GM19372 (cell line): ENCODE results near the gene CCNJ.
"Not testable (repeated sequence)": the region's sequence is repeated elsewhere in the genome, so short reads cannot be mapped to it uniquely, and the experiment has no call there.

Source experiments
- ATAC-seq: cut with Tn5 transposase; IDR thresholded peaks from one replicate; pipeline ENCODE4 v1.9.1; 2021; ENCODE audit warnings: mild to moderate bottlenecking, low read depth, moderate library complexity; ENCODE audit not compliant: unreplicated experiment

The CCNJ gene, protein sequence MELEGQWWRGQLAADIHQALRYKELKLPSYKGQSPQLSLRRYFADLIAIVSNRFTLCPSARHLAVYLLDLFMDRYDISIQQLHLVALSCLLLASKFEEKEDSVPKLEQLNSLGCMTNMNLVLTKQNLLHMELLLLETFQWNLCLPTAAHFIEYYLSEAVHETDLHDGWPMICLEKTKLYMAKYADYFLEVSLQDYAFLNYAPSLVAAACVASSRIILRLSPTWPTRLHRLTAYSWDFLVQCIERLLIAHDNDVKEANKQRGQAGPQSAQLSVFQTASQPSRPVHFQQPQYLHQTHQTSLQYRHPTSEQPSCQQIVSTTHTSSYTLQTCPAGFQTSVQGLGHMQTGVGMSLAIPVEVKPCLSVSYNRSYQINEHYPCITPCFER

DNA sequence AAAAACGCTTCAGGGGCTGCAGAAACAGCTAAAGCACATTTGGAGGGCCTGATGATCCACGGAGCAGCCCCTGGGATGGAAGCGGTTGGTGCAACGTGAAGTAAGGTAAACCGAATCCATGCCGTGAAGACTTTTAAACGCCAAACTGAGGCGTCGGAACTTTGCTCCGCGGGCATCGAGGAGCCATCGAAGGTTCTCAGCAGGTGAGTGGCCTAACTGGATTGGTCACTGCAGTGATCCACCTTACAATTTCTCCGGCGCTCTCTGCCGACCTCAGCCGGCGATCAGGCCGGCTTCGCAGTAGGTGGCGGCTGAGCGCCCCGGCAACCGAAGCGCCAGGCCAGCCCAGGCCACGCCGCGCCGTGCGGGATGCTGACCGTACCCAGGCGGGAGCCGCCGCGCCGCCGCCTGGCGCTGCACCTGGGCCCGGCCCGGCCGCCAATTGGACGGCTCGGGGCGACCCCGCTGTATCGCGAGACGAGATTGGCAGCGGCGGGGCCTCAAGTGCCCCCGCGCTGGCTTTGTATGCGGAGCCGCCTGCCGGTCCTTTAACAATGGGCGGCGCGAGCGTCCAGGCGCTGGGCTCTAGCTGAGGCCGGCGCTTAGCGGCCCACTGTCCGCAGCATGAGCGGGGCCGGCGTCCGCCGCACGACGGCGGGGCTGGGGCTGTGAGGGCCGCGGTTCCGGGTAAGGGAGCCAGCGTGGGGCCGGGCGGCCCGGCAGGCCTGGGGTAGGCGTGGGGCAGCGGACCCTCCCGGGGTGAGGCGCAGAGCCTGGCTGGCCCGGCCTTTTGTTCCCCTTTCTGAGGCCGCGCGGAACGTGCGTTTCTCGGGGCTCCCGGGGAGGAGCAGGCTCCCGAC is at the start of gene CCNJ:
Gene CCNJ, plus strand, starts transcription at position 551 of the 860 bp plus-strand sequence. CDS start 811 bp downstream, outside the sequence.
- peak; percentile 85 for ATAC-seq

DNA sequence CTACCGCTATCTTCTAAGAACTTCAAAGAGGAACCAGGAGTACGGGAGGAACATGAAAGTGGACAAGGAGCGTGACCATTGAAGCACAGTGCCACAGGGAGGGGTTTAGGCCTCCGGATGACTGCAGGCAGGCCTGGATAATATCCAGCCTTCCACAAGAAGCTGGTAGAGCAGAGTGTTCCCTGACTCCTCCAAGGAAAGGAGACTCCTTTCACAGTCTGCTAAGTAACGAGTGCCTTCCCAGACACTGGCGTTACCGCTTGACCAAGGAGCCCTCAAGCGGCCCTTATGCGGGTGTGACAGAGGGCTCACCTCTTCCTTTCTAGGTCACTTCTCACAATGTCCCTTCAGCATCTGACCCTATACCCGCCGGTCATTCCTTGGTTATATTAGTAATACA is 49.0 kb upstream of the CCNJ start:
- not testable (repeated sequence) for ATAC-seq

DNA sequence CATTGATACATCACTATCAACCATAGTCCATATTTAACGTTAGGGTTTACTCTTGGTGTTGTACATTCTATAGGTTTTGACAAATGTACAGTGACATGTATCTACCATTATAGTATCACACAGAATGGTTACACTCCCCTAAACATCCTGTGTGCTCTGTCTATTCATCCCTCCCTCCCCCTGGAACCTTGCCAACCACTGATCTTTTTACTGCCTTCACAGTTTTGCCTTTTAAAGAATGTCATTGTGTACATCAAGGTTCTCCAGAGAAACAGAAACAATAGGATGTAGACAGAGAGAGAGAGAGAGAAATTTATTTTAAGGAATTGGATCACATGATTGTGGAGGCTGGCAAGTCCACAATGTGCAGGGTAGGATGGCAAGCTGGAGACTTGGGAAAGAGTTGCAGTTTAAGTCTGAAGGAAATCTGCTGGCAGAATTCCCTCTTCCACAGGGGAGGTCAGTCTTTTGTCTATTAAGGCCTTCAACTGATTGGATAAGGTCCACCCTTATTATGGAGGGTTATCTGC is 45.1 kb upstream of the CCNJ start:
- no peak for ATAC-seq

DNA sequence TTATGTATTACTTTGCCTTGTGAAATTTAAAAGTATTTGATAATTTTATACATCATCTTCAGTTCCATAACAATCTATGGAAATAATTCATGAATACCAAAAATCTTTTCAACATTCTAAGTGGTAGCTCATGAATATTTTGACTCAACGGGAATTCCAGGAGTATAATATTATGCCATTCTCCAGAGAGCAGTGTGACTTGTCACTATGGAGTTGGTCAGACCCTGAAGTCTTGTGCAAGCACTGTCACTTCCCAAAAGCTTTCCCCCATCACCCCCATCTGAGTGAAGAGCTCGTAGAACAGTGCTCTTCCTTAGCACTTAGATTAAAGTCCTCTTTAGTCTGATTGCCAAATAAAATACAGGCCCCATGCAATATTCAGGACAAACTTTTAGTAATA is 29.4 kb upstream of the CCNJ start:
- no peak for ATAC-seq

DNA sequence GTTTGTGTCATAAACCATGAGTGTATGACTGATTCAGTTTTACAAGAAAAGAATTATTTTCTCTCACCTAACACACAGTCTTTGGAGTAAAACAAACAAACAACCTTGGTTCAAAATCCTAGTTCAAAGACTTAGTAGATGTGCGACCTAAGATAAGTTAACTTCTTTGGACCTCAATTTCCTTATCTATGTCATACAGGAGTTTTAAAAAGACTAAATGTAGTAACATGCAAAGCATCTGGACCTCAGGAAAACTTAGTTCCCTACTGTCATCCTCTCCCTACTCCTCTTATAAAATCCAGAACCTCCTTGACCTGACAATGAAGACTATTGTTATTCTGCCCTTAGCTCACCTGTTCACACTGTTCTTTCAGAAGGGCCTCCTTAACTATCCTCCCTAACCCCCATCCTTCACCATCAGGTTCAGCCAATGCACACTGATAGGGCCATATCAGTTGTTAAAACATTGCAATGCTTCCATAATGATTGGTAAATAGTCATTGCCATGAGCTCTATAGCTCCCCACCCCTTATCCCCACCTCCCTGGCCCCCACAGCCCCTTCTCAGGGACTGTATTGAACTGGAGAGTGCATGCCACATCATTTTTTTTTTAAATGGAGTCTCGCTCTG is 28.8 kb upstream of the CCNJ start:
- no peak for ATAC-seq

DNA sequence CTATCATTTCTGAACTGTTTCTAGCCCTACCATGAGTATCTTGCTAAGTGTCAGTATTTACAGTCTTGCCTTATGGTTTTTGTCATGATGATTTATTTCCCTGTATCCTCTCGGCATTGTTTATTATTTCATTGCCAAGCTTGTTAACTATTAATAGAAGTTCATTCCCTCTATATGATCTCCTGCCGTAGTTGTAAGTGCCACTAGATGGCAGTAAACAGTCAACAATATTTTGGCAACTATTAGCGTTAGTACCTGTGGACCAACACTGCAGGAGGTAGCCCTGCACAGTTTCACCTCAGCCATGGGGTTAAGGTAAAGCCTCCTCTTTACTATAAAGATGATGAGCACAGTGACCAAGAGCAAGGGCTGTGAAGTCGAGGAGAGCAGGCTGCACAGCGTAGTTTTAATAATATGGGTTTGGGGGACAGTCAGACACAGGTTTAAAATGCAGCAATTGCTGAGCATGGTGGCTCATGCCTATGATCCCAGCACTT is 26.1 kb upstream of the CCNJ start:
- ATAC-seq: peak; percentile 65

DNA sequence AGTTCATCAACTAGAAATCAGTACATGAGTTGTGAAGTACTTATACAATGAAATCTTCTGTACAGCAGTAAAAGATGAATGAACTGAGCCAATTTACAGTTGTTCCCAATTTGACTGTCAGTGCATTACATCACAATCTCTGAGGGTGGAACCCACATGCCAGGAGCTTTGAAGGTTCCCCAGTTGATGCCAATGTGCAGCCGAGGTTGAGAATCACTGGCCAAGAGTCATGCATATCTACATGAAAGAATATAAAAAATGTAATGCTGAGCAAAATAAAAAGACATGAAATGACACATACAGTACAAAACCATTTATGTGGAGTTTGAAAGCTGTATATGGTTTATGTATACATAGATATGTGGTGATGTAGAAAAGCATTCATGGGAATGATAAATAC is 22.1 kb upstream of the CCNJ start:
- ATAC-seq: no peak

DNA sequence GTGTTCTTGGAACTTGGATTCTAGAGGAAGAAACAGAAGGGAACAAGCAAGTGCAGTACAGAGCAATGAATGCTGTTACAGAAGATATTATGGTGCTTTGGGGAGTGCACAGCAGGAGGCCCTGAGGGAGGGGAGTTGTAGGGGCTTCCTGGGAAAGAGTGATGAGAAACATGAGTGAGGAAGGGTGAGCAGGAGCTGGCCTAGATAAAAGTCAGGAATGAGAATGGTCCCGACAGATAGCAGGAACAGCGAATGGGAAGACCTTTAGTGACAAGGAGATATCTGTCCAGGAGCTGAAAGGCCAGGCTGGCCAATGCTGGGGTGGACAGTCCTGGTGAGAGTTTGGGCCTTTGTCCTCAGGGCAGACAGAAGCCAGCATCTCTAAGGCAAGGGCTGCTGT is 20.6 kb upstream of the CCNJ start:
- no peak for ATAC-seq

DNA sequence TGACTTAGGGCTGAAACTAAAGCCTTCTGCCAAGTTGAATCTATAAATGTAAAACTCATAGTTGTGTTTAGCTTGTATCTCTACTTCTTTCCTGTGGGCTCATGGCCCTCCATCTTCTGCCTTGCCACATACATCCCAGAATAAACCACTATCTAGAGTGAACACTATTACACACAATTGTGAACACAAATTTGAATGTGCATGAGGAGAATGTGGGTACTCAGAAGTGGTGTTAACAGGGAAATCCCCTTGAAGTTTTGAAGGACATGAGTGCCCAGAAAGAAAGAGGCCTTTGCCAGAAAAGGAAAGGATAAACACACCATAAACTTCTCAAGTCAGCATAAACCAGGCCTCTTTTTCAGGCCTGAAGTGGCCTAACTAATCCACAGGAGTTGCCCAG is 20.2 kb upstream of the CCNJ start:
- ATAC-seq: no peak

DNA sequence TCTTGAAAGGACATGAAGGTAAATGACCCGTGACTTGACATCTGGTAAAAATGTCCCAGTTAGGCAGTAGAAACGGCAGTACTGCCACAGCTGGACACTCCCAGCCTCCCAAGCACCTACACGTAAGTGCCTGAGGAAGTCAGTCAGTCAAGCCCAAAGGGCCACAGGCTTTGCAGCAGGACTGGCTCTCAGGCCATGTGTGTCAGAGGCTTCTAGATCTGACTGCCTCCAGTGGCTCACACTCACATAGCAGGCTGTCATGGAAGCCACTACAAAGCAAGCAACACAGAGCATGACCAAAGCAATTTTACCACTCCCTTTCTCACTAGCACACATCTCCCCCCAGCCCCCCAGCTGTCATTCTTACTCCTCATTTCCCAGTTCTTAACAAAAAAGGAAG is 17.8 kb upstream of the CCNJ start:
- no peak for ATAC-seq

DNA sequence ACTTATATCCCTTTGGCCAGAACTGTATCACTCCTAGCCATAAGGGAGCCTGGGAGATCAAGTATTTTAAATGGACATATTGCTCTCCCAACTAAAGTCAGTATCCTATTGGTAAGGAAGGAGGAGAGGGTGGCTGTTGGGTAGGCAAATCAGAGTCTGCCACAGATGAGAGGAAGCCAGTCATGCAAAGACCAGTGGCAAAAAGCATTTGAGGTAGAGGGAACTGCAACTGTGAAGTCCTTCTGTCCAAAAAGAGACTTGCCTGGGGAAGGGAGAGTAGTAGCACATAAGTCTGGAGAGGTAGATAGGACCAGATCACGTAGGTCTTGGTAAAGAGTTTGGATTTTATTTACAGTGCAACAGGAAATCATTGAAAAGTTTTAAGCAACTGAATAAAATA is 8.8 kb upstream of the CCNJ start:
- no peak for ATAC-seq

DNA sequence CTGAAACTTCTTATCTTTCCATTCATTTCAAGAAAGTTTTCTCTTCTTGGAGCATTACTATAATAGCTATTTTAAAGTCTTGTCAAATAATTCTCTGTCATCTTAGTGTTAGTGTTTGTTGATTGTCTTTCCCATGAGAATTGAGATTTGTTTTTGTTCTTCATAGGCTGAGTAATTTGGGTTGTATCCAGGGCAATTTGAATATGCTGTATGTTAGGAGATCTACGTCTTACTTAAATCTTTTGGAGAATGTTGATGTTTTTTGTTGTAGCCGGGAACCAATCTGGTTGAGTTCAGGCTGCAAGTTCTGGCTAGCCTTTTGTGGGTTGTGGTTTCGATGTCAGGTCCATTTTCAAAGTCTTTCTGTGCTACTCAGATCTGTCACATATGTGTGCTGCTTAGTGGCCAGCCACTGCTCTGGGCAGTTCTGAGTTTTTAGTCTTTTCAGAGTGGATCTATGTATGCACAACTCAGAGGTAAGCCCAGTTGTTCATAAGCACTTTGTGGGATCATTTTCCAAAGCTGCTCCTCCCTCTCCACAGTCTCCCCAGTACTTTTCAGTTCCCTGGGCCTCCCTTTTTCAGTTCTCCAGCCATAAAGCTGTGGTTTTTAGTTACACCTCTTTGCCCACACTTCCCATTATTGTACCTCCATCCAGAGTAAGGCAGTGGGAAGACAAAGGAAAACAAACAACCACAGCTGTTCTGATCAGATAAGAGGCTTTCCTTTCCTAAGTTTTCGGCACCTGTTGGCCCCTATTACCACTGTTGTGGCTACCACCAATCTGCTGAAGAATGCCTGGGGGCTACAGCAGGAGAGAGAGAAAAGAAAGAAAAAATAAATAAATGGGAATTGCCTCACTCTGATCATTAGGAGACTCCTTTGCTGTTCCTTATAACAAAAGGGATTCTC is 4.7 kb upstream of the CCNJ start:
- no peak for ATAC-seq

DNA sequence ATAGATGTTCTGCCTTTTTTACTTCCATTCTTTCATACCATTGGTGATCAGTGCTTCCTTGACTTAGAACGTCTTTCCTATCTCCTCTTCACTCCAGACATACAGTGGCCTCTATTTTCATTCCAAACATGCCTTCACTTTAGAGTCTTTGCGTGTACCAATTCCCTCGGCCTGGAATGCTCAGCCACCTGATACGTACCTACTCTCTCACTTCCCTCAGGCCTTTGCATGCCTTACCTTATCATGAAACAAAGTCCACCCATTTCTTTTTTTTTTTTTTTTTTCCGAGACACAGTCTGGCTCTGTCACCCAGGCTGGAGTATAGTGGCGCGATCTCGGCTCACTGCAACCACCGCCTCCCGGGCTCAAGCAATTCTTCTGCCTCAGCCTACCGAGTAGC is 2.2 kb upstream of the CCNJ start:
- no peak for ATAC-seq

DNA sequence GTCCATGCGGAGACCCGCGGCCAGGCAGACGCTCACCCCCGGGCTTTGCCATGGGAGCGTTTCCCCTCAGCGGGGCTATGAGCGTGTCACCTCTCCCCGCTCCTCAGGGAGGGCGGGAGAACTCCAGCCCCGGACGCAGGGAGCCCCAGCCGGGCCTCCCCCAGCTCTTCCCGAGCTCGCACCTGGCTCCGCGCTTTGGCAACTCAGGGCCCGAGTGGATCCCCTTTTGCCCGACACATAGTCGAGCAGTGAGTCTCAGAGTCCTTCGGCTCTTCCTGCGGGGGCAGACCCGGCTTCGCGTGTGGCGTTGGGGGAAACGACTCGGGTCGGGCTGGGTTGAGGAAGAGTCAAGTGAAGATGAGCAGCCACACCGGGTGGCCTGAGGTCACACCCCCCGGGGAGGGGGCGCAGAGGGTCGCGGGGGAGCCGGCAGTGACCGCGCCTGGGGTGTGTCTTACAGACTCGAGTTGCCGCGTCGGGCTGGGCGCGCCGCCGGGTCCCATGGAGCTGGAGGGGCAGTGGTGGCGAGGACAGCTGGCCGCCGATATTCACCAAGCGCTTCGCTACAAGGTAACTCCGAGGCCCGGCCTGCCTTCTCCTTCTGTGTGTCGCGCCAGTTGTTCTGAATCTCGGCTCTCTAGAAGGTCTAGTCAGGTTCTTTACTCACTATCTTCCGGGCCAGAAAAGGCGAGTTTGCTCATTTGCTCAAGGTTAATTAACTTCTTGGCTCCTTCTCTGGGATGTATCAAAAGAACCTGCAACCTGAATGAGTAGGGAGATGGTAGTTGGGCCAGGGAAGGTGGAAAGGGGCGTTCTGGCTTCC is 721 bp downstream of the CCNJ start:
- ATAC-seq: peak; percentile 28

DNA sequence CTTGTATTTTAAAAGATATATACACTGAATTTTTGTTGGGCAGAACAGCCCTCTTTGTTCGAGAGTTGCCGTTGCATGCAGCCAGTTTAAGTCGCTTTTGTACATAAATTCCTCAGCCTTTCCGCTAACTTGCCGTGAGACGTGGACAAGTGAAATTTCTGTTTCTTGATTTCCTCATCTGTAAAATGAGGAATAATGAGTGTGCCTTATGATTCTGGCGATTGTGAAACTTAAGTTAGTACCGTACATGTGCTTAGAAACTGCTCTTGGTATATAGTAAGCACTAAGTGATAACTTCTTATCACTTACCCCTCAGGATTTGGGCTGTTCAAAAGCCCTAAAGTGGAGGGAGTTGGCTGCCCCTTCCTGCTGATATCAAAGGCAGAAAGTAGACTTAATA is 1.4 kb downstream of the CCNJ start:
- ATAC-seq: no peak

DNA sequence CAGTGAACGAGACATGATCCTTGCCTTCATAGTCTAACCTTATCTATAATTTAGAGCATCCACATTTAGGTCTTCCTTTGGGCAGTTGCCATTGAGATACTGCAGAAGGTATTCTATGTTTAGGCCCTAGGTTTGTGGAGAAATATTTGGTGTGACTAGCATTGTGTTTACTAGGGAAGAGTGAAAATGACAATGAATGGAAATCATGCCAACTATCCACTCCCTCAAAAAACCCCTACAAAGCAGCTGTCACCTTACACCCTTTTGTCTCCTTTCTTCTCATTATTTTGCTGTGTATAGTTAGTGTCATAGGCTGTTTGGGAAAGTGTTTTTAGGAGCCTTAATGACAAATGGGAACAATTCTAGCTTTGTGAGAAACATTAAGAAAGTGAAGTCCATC is 3.2 kb downstream of the CCNJ start:
- no peak for ATAC-seq

DNA sequence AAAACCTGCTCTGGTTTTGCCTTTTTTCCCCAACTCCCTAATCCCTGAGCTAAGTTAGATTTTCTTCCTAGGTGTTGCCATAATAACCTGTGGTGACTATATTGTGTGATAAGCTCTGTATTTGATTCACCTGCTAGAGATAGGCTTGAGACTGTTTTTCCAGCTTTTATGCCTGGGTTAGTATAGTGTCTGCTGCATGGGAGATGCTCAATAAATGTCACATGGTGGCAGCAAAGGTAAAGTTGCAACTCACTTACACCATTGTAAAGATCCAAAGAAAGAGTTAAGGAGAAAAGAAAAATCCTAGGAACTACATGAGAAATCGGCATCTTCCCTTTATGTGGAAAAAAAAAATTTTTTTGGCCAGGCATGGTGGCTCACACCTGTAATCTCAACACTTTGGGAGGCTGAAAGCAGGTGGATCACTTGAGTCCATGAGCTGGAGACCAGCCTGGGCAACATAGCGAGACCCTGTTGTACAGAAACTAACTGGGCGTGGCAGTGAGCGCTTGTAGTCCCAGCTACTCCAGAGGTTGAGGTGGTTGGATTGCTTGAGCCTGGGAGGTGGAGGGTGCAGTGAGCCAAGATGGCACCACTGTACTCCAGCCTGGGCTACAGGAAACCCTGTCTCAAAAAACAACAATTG is 3.7 kb downstream of the CCNJ start:
- no peak for ATAC-seq

DNA sequence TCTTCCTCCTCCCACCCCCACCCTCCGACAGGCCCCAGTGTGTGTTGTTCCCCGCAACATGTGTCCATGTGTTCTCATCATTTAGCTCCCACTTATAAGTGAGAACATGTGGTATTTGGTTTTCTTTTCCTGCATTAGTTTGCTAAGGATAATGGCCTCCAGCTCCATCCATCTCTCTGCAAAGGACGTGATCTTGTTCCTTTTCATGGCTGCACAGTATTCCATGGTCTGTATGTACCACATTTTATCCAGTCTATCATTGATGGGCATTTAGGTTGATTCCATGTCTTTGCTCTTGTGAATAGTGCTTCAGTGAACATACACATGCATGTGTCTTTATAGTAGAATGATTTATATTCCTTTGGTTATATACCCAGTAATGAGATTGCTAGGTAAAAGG is 4.5 kb downstream of the CCNJ start:
- not testable (repeated sequence) for ATAC-seq

DNA sequence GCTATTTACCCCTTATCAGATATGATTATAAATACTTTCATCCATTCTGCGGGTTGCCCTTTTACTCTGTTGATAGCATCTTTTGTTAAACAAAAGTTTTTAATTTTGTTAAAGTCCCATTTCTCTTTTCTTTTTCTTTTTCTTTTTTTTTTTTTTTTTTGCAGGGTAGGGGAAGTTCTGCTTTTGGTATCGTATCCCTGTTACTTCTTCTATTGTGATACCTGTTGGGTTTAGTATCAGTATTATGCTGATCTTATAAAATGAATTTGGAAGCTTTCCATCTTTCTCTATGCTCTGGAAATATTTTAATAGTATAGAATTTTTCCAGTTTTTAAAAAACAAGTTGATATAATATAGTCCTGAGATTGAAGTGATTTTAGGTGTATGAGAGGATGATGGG is 6.0 kb downstream of the CCNJ start:
- no peak for ATAC-seq
